ENCODE data around the gene SERINC5.

- TF ChIP-seq POLR2A (IDR thresholded peaks at IDR 0.05), result no peak
- TF ChIP-seq, protein P1, sequence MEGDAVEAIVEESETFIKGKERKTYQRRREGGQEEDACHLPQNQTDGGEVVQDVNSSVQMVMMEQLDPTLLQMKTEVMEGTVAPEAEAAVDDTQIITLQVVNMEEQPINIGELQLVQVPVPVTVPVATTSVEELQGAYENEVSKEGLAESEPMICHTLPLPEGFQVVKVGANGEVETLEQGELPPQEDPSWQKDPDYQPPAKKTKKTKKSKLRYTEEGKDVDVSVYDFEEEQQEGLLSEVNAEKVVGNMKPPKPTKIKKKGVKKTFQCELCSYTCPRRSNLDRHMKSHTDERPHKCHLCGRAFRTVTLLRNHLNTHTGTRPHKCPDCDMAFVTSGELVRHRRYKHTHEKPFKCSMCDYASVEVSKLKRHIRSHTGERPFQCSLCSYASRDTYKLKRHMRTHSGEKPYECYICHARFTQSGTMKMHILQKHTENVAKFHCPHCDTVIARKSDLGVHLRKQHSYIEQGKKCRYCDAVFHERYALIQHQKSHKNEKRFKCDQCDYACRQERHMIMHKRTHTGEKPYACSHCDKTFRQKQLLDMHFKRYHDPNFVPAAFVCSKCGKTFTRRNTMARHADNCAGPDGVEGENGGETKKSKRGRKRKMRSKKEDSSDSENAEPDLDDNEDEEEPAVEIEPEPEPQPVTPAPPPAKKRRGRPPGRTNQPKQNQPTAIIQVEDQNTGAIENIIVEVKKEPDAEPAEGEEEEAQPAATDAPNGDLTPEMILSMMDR (IDR thresholded peaks at IDR 0.05), result no peak
Observed at GRCh38 chr5:80198920-80199319, 56.9 kb downstream of the SERINC5 start.

All from testis (tissue), 2 donors.